HG02798 (cell line): ENCODE results near the gene FHAD1.

Experiments used
- ATAC-seq: cut with Tn5 transposase; IDR thresholded peaks from one replicate; pipeline ENCODE4 v1.9.1; 2021; ENCODE audit warnings: mild to moderate bottlenecking; ENCODE audit not compliant: unreplicated experiment, poor library complexity

The FHAD1 gene

DNA sequence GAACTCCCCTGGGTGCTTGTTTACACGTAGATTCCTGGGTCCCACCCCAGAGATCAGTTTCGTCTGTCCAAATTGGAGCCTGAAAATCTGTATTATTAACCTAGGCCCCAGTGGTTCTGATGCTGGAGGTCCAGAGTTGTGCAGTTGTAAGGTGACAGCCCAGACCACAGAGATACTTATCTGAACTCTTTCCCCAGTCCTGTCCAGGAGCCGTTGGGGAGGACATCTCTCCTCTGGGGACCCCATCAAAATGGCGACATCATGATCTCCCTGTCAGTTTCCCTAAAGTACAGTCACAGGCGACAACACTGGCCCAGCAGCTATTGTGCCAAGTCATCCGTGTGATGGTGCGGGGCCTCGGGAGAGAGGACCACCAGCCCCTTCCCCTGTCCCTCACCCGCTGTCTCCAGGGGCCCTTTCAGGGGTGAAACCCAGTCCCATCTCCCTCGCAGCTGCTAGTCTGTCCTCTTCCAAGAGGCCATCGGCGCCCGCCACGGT is 161.9 kb downstream of the FHAD1 start:
- no peak for ATAC-seq

DNA sequence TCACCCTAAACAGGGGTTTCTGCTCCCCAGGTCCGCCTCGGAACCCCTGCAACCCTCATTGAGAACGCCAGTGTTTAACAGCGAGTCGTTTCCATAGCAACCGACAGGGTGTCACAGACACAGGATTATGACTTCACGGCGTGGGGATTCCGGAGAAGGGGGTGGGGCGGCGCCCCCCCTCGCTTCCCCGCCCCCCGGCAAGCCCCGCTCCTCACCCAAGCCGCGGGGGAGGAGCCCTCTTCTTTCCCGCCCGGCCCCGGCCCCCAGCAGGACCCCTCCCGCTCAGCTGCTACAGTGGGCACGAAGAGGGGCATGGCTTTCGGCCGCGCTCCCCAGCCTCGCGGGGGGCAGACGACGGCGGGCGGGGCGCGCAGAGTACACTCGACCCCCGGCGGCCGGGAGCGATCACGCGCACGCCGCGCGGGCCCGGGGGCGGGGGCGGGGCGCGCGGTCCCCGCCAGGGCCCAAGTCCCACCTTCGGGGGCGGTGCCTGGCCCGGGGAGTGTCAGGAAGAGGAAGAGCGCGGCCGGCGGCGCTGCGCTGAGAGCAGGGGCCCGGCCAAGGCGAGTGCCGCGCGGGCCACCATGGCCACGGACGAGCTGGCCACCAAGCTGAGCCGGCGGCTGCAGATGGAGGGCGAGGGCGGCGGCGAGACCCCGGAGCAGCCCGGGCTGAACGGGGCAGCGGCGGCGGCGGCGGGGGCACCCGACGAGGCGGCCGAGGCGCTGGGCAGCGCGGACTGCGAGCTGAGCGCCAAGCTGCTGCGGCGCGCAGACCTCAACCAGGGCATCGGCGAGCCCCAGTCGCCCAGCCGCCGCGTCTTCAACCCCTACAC is 162.6 kb downstream of the FHAD1 start, which contains the start of gene EFHD2:
Gene EFHD2, plus strand, starts transcription at position 501 of the 835 bp plus-strand sequence. Its CDS starts 84 bp downstream, at position 585.
- peak; percentile 87 for ATAC-seq

DNA sequence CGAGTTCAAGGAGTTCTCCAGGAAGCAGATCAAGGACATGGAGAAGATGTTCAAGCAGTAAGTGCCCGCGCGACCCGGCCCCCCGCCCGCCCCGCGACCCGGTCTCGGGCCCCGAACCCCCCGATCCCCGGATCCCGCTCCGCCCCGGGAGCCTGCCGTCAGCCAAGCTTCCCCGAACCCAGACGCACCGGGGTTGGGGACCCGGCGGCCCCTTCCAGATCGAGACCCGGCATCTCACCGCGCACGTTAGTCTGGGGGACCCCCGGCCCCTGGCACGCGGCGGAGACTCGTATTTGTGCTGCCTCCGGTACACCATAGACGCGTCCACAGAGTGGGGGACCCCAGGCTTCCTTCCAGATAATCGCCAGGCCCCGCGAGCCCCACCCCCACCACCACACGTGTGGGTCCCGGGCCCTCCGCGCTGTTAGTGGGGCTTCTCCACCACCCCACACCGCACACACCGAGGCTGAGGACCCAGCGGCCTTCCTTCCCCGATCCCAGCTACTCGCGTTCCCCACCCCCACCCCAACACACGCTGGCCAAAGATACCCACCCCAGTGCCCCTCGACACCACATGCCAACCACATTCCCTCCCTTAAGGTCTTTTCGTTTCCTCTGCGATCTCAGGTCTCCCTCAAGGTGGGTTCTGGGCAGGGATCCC is 163.3 kb downstream of the FHAD1 start:
- no peak for ATAC-seq

DNA sequence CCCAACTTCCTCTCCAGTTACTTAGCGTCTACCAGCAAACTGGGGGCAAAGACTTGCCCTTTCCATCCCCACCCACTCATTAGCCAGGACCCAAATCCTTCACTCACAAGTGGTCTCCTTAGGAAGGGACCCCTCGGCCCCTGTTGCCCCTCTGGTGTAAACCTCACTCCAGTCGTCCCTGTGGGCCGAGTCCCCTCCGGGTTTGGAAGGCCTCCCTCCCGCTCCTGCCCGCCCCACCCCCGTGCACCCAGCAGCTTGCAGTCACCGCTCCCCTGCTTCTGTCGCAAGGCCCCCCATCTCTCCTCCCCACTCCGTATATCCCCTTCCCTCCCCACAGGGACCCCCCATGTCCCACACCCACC is 163.8 kb downstream of the FHAD1 start:
- no peak for ATAC-seq

DNA sequence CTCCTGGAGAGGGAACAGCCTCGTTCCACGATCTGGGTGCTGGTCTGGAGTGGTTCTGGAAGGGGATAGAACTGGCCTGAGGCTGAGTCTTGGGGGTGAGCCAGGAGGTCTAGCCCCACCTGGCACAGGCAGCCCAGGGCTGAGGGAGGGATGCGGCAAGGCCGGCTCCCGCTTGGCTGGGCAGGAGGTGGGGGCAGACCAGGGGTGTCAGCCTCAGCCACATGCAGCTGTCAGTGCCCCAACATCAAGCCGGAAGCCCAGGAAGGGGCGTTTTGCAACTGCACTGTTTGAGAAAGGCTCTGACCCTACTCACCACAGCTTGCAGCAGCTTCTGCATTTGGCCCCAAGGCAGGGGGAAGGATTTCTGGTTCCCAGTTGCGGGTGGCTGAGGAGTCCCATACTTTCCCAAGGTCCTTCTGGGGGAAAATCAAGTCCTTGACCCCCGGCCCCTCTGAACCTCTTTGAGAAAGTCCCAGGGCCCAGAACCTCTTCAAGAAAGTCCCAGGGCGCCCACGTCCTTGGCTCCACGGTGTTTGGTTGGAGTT is 164.6 kb downstream of the FHAD1 start:
- peak; percentile 50 for ATAC-seq

DNA sequence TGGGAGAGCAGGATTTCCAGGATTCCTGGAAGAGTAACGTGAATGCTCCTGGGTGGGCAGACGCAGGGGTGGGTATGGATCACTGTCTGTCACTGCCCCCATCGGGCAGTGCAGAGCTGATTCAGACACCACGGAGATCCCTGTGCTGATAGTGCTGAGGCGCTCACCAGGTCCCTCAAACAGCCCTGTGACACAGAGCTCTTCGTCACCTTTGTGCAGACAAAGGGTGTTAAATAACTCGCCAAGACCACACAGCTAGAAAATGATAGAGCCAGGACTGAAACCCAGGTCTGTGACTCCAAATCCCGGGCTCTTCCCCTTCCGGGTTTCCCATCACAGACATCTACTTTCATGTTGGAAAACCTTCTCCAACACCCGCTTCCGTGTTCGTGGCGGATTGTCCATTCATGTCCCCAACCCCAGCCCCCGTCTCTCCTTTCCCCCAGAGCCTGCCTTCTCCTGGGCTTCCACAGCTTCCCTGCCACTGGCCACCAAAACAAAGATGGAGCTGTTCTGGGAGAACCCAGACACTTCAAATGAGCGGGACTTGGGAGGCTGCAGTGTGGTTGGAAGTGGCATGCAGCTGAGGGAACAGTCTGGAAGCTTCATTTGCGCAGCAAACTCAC is 165.3 kb downstream of the FHAD1 start:
- no peak for ATAC-seq

DNA sequence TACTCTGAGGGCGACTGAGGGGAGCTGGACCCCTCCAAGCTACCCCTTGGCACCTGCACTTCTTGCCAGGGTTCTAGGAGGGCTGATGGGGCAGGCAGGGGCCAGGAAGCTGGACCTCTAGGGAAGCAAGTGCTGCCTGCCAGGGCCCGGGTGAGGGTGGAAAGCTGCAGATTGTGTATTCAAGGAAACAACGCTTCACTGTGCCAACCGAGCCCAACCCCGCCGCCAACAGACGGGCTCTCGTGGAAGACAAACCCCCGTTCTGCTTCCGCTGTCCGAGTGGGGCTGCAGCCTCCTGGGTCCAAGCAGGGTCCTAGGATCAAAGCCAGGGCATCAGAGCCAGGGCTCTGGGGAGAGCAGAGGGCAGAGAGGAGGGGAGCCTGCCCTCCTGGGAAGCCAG is 165.8 kb downstream of the FHAD1 start:
- no peak for ATAC-seq

DNA sequence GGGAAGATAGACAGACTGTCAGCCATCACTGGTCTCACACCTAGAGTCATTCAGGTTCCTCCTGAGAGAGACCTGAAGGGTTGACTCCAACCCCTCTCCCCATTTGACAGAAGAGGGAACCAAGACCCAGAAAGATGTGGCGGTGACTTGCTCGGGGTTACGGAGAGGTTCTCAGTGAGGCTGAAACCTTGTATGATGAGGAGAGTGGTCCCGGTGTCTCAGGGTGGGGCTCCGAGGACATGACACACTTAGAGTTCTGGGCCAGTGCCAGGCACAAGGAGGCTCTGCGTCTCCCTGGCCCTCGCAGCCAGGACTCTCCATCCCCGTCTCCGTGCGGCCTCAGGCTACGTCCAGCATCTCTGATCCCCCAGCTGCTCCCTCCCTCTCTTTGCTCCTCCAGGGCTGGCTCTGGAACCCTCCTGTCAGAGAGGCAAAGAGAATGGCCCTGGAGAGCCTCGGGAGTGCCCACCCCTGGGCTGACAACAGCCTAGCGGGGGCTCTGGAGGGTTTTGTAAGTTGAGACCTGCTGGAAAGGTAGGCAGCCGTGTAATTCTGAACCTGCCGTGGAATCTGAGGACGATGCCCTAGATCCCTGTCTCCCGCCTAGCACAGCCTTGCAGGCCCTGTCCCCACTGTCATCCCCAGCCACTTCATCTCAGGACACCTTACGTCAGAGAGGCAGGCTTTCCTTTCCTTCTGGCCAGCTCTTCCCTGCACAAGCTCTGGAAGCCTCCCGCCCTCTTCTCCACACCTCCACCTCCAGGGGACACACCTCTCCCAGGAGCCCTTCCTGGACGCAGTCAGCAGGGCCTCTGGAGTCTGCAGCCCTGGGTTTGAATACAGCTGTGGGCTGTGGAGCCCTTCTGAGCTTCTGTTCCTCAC is 166.8 kb downstream of the FHAD1 start:
- ATAC-seq, result no peak

DNA sequence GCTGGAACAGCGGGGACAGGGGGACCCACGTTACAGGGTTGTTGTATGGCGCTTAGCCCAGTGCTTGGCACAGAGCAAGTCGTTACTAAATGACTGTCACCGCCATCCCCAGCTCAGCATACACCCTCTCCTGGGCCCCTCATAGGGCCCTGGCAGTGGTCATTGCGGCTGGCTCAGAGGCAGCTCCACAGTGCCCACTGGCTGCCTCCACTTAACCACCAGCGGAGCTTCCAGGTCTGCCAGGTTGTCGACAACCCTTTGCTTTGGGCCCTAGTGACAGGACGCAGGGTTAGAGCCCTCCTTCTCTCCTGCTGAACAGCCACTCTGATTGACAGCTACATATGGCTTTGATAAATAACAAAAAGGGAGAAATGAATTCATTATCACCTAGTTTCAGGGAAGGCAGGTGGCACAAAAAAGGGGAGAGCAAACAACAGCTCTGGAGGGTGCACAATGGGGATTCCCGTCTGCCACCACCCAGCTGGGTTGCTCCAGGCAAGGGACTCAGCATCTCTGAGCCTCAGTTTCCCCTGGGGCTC is 167.5 kb downstream of the FHAD1 start:
- ATAC-seq, result no peak

DNA sequence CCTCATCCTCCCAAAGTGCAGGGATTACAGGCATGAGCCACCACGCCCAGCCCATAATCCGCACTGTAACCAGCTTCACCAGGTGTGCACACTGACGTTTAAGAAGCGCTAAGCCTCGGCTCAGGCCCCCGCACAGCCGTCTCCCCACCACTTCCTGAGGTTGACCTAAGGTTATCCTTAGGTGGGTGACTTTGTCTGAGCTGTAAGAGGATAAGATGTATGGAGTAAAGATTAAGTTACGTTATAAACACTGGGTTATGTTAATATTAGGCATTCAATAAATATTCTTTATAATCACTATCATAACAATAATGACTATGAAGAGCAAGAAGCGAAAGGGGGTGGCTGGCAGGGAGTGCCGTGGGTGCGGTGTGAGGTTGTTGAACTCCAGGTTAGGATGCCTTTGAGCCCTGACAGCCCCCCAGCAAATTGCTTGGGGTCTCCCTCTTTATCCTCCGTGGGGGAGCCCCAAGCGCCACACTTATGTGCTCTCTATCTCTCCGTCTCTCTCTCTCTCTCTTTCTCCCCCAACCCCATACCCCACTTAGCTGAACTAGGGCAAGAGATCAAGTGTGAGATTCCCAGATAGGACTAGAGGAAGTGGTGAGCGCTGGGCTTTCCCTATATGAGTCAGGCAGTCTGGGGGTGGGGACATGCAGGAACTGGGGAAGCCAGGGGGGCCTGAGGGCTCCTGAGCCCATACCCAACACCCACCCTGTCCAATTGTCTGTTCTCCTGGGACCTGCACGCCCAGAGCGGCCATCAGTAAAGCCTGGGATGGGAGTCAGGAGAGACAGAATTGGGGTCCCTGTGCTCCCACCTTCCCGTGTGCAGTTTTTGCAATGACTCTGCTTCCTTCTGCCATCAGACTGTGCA is 170.3 kb downstream of the FHAD1 start:
- no peak for ATAC-seq

DNA sequence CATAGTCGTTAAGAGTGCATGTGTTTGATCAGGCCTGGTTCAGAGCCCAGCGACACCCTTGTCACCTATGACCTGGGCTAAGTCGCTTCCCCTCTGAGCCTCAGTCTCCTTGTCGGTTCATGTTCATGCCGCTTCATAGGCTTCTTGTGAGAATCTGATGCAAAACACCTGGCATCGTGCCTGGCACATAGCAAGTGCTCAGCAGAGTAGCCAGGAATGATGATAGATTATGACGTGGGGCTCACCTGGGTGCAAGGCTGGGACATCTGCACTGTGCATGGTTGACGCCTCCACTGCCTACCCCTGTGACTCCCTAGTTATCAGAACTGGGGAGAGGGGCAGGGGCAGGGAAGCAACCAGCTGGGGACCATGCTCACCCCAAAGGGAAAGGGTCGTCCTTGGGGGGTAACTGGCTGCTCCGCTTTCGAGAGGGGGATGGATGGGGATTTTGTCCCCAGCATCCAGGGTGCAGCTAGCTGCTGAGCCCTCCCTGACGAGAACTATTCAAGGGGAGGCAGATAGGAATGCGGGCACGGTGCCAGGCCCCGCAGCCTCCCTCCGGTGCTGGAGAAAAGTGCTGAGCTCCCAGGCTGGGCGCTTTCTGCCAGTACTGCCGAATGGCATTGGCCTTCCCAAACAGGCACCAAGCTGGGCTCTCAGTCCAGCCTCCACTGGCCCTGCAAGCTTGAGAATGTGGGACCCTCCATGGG is 171.9 kb downstream of the FHAD1 start:
- ATAC-seq, result no peak

DNA sequence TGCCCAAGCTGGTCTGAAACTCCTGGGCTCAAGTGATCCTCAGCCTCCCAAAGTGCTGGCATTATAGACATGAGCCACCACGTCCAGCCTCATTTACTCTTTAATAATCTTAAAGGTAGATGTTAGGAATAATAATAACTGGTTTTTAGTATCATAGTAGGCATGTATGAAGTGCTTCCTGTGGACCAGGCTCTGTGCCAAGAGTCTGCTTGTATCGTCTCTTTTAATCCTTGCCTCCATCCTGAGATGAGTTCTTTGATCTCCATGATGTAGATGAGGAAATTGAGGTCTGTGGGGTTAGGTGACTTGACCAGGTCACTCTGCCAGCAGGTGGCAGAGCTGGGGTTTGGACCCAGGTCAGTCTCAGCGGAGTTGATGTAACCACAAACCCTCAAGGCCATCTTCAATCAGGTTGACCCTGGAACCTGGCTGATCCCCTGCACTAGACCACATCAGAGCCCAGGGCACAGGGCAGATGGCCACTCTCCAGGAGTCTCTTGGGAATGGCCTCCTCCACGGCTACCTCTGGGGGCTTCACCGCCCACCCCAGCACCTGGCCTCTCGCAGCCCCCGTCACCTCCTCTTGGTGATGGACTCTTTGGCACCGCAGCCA is 173.9 kb downstream of the FHAD1 start:
- no peak for ATAC-seq

DNA sequence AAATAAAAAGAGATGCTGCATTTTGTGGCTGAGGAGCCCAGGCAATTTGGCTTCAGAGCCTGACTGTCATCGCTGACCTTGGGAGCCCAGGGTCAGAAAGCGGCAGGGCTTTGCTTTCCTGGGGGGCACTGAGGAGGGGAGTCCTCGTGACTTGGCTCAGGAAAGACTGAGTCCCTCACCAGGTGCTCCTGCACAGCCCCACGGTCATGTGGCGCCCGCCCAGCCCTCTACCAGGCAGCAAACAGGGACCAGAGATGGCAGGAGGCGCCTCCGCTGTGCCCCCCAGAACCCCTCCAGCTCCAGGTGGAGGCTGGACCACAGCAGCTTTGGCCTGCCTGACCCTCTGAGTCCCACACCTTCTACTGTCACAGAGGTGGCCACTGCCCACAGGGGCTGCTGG is 175.8 kb downstream of the FHAD1 start:
- no peak for ATAC-seq

DNA sequence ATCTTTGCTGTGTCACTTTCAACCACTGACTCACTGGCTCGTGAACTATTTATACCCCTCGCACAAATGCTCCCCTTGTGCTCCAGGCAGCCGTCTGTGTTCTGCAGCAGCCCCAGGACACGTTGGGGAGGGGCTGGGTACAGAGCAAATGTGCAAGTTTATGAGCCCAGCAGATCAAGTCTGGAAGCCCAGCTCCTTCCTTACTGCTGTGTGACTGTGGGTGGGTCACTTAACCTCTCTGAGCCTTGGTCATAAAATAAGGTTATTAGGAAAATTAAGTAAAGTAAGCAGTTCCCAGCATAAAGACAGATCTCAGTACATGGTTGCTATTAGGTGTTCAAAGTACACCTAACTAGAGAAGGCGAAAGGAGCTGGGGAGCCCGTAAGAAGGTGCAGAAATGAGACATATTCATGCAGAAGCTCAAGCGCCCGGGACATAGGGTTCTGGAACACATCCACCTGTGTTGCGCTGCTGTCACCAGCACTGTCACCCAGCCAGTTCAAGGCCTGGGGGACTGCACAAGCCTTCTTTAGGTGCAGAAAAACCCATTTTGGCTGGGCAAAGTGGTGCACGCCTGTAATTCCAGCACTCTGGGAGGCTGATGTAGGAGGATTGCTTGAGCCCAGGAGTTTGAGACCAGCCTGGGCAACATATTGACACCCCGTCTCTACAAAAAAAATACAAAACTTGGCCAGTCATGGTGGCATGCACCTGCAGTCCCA is 176.5 kb downstream of the FHAD1 start:
- no peak for ATAC-seq

DNA sequence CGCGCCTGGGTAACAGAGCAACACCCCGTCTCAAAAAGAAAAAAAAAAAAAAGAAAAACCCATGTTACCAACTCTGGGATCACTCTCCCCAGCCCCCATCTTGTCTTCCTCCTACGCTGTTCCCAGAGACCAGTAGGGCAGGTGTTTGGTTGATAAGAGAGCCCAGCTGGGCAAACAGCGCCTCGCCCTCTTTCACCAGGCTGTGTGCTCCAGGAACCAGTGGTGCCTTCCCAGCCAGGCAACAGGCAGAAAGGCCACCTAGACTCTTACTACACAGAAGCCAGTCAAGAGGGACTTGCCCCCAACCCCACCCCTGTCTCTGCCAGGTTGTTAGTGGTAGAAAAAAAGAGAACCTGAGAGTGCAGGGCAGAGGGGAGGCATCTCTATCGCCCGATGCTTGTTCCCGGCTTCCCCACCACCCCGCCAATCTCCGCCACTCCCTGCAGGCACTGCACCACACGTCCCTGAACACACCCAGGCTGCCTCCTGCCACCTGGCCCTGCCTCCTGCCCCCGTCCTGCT is 177.2 kb downstream of the FHAD1 start:
- no peak for ATAC-seq

DNA sequence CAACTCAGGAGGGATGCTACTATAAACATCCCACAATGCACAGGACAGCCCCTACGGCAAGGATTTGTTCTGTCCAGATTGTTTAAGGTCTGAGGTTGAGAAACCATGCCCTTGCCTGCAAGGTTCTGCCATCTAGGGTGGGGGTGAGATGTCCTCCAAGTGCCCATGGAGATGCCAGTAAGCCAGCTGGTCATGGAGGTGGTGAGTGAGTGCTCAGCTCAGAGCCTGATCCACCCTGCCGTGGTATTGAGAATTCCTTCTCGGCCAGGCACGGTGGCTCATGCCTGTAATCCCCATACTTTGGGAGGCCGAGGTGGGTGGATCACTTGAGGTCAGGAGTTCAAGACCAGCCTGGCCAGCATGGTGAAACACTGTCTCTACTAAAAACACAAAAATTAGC is 178.0 kb downstream of the FHAD1 start:
- ATAC-seq, result no peak

DNA sequence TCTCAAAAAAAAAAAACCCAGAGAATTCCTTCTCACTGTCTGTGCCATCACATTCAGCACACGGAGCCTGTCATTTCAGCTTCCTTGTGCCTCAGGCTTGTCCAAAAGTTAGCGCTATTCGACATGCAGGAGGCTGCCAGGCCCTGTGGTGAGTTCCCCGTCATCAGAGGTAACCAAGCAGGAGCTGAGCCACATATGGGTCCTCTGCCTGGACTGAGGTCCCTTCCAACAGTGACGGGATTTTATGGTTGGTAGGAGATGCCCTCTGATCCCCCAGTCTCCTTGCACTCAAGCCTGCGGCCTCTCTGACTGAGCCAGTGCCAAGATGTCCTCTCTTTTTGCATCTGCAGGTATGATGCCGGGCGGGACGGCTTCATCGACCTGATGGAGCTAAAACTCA is 178.5 kb downstream of the FHAD1 start:
- no peak for ATAC-seq
